ENCODE data around the gene CEACAM7.

- TF ChIP-seq POLR2A (IDR thresholded peaks at IDR 0.05), result no peak
- TF ChIP-seq, protein P1, sequence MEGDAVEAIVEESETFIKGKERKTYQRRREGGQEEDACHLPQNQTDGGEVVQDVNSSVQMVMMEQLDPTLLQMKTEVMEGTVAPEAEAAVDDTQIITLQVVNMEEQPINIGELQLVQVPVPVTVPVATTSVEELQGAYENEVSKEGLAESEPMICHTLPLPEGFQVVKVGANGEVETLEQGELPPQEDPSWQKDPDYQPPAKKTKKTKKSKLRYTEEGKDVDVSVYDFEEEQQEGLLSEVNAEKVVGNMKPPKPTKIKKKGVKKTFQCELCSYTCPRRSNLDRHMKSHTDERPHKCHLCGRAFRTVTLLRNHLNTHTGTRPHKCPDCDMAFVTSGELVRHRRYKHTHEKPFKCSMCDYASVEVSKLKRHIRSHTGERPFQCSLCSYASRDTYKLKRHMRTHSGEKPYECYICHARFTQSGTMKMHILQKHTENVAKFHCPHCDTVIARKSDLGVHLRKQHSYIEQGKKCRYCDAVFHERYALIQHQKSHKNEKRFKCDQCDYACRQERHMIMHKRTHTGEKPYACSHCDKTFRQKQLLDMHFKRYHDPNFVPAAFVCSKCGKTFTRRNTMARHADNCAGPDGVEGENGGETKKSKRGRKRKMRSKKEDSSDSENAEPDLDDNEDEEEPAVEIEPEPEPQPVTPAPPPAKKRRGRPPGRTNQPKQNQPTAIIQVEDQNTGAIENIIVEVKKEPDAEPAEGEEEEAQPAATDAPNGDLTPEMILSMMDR (IDR thresholded peaks at IDR 0.05), result no peak
These were observed 2.7 kb upstream of the CEACAM7 start for GRCh38 chr19:41690801-41691065.
